ENCODE results near the gene SMCO1.
A peak's percentile ranks its signal among the peaks of the same experiment; 100 is the strongest.

GRCh38 chr3:196537319-196537984 is 22.3 kb upstream of the SMCO1 start:
- TF ChIP-seq, protein P1, sequence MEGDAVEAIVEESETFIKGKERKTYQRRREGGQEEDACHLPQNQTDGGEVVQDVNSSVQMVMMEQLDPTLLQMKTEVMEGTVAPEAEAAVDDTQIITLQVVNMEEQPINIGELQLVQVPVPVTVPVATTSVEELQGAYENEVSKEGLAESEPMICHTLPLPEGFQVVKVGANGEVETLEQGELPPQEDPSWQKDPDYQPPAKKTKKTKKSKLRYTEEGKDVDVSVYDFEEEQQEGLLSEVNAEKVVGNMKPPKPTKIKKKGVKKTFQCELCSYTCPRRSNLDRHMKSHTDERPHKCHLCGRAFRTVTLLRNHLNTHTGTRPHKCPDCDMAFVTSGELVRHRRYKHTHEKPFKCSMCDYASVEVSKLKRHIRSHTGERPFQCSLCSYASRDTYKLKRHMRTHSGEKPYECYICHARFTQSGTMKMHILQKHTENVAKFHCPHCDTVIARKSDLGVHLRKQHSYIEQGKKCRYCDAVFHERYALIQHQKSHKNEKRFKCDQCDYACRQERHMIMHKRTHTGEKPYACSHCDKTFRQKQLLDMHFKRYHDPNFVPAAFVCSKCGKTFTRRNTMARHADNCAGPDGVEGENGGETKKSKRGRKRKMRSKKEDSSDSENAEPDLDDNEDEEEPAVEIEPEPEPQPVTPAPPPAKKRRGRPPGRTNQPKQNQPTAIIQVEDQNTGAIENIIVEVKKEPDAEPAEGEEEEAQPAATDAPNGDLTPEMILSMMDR (IDR thresholded peaks at IDR 0.05 in 4 of 5, conservative IDR thresholded peaks at IDR 0.05 in 1 of 5) = peak; percentile 51 to 84 (median 62)
- no peak for TF ChIP-seq POLR2A (IDR thresholded peaks at IDR 0.05)
